Adrenal gland (tissue), 5 donors: ENCODE measurements around the gene TMPRSS12.

Experiments
- CTCF ChIP-seq, 6 experiments: fragments of 450-650 bp in 4 of 6; fragments of 200-600 bp in 2 of 6; sonication (generic) in 1 of 6; IDR thresholded peaks; 1 replicate in 5 of 6; 2 replicates in 1 of 6; pipeline versions ENCODE4 v1.5.1 to v1.8.0; 2016 to 2021; ENCODE audit warnings: antibody characterized with exemption in 6 of 6, mild to moderate bottlenecking in 2 of 6, moderate library complexity in 1 of 6
- POLR2A ChIP-seq, 2 donors: fragments of 450-650 bp; IDR thresholded peaks; one replicate each; pipeline ENCODE4 v1.6.1; 2017; ENCODE audit warnings: antibody characterized with exemption in 2 of 2, mild to moderate bottlenecking in 2 of 2, moderate library complexity in 1 of 2
- donor health status: DM: no; HTN: no; CAD: no.

- TF ChIP-seq POLR2A (IDR thresholded peaks at IDR 0.05) (no peak), CTCF (IDR thresholded peaks at IDR 0.05) (no peak)
Measured at GRCh38 chr12:50916292-50916691, 73.6 kb downstream of the TMPRSS12 start.
